Thyroid gland (tissue), 4 donors: ENCODE results near the gene FRMD4A. TPM values are rescaled to one million over a fixed set of nuclear protein-coding genes. Genes with fewer than 3 reads are reported as not detected.
"Not testable (repeated sequence)": the region's sequence is repeated elsewhere in the genome, so short reads cannot be mapped to it uniquely, and the experiment has no call there.

Experiments used
- DNase-seq, 2 donors: peaks; one replicate each; pipeline ENCODE4 v3.0.0-alpha.2; 2019
- H3K27ac ChIP-seq, 3 donors: fragments of 200-600 bp; sonication (generic); 1 replicate in 2 of 3; 2 replicates in 1 of 3; pipeline ENCODE4 v1.5.1; 2016 to 2019; ENCODE audit warnings: mild to moderate bottlenecking in 1 of 3, moderate library complexity in 1 of 3
- H3K27me3 ChIP-seq: fragments of 200-600 bp; sonication (generic); one replicate; pipeline ENCODE4 v1.5.1; 2019
- H3K36me3 ChIP-seq, 2 donors: fragments of 200-600 bp; sonication (generic); one replicate each; pipeline ENCODE4 v1.5.1; 2016 to 2019
- H3K4me1 ChIP-seq, 2 donors: fragments of 200-600 bp; sonication (generic); one replicate each; pipeline ENCODE4 v1.5.1; 2017 to 2019
- H3K4me3 ChIP-seq, 3 donors: fragments of 200-600 bp; sonication (generic); replicated peaks in 1 of 3; 1 replicate in 2 of 3; 2 replicates in 1 of 3; pipeline ENCODE4 v1.5.1; 2016; ENCODE audit warnings: mild to moderate bottlenecking in 1 of 3
- H3K9me3 ChIP-seq: fragments of 200-600 bp; sonication (generic); one replicate; pipeline ENCODE4 v1.5.1; 2017
- CTCF ChIP-seq, 6 experiments: fragments of 200-600 bp in 3 of 6; fragments of 450-650 bp in 3 of 6; sonication (generic) in 3 of 6; IDR thresholded peaks; one replicate each; pipeline ENCODE4 v1.5.1; 2016 to 2019; ENCODE audit warnings: antibody characterized with exemption in 6 of 6, mild to moderate bottlenecking in 2 of 6, inconsistent platforms in 1 of 6, moderate library complexity in 1 of 6
- POLR2A ChIP-seq, 2 donors: fragments of 450-650 bp; IDR thresholded peaks; one replicate each; pipeline ENCODE4 v1.6.1; 2017; ENCODE audit warnings: antibody characterized with exemption in 2 of 2, mild to moderate bottlenecking in 2 of 2, moderate library complexity in 1 of 2
- WGBS, 2 donors: methylation state at CpG; one replicate each; pipeline ENCODE4 v1.1.5; 2017; 5-methylcytosine and 5-hydroxymethylcytosine counted together
- intact Hi-C: fragments of 100-400 bp; cut with DNase I; formaldehyde crosslinking; loops from one replicate; pipeline ENCODE4 v1.15.1; 2023
- total RNA-seq, 4 donors: library from RNA; depleted of rRNA; stranded (reverse); fragments of >200 nt; gene quantifications; one replicate each; pipeline ENCODE4 v1.2.3, GENCODE V29; 2016

FRMD4A gene
- total RNA-seq, 4 donors from 2014 or later, result 10.6 to 18.6 (median 16.3) TPM

DNA sequence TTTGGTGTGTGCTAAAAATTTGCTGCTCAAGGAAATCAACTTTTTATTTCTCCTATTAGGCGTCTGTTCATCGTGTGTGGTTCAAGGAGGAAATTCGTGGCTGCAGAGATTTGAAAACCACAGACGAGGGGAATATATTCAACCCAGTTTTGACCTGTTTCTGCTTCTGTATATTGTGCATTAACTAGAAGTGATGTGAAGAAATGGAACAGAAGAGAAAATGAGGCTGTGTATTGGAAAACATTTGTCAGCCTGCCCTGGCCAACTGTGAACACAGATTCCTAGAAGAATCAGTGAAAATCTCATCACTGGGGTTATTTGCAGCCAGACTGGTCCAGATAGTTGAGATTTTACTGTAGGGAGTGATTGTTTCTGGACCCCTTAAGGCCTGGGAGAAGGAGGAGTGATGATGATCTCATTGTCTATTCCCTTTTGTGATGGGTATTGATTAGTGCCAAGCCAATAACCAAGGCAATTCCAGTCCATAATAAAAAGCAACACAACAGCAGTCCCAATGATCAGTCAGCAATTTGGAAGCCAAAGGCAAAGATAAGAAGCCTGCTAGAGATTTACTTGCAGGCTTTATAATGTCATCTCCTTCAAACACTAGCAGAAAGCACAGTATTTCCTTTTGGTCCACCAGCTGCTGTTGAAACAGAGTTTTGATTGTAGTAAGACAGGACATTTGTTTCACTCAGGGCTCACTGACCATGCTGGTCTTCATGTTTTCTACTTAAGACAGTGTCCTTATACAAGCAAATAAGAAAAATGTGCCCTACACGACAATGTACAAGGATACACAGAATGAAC, 404.5 kb downstream of the FRMD4A start:
- Histone ChIP-seq H3K27me3 (no peaks in the 10 kb centered on the region), H3K4me1 (no peaks in the 10 kb centered on the region), H3K36me3 (no peaks in the 10 kb centered on the region), H3K4me3 (no peak overlapping the region), H3K27ac (no peak overlapping the region), H3K9me3 (no peaks in the 10 kb centered on the region)
- TF ChIP-seq CTCF (IDR thresholded peaks at IDR 0.05), result no peak
- no peak for TF ChIP-seq POLR2A (IDR thresholded peaks at IDR 0.05)
- DNase-seq, result no peak
- 77 to 83% methylated on average over 5 of the region's 5 CpGs for WGBS, 2 donors
- intact Hi-C loops, result no loop called here

DNA sequence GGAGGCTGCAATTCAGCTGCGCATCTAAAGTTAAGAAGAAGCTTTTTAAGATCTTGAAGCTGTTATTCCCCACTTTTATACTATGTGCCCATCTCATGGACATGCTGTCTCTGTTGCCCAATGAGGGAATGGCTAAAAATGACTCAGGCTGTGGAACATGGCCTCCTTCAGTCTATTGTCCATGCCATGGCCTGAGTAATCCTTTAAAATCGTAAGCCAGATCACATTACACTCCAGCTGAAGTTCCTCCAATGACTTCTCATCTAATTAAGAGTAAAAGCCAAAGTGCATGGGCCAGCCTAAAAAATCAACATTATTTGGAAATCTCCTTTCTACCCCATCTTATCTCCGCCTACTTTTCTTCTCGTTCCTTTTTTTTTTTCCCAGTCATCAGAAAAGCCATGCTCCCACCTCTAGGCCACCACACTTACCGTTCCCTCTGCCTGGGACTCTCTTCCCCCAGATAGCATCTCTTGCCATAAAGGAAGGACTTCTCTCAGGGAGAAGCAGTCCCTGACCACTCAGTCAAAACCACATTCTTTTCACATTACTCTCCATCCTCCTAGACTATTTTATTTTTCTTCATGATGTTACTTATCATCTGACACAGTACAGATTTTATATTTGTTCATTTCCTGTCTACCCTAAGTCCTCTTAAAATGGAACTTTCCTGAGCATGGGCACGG, 406.5 kb downstream of the FRMD4A start:
- Histone ChIP-seq H3K27ac (no peak overlapping the region), H3K36me3 (no peaks in the 10 kb centered on the region), H3K4me1 (peaks cover 11 to 12% of the 10 kb centered on the region in 2 donors), H3K4me3 (no peak overlapping the region), H3K27me3 (no peaks in the 10 kb centered on the region), H3K9me3 (no peaks in the 10 kb centered on the region)
- TF ChIP-seq POLR2A (IDR thresholded peaks at IDR 0.05) (no peak), CTCF (IDR thresholded peaks at IDR 0.05) (no peak)
- no peak for DNase-seq
- WGBS, 2 donors, result 79 to 84% methylated on average over 6 of the region's 6 CpGs
- intact Hi-C loops, result no loop called here

- TF ChIP-seq CTCF (IDR thresholded peaks at IDR 0.05), result no peak
- TF ChIP-seq POLR2A (IDR thresholded peaks at IDR 0.05), result no peak
- DNase-seq, result no peak
- peaks cover 11 to 12% of the 10 kb centered on the region in 2 donors for H3K4me1 ChIP-seq
- 62 to 93% methylated on average over 1 of the region's 1 CpG for WGBS, 2 donors
- intact Hi-C loops, result no loop called here
- H3K27ac ChIP-seq, result no peak overlapping the region
- no peaks in the 10 kb centered on the region for H3K9me3 ChIP-seq
- no peak overlapping the region for H3K4me3 ChIP-seq
- no peaks in the 10 kb centered on the region for H3K36me3 ChIP-seq
- no peaks in the 10 kb centered on the region for H3K27me3 ChIP-seq
Observed at GRCh38 chr10:13922586-13922985, 408.1 kb downstream of the FRMD4A start.

DNA sequence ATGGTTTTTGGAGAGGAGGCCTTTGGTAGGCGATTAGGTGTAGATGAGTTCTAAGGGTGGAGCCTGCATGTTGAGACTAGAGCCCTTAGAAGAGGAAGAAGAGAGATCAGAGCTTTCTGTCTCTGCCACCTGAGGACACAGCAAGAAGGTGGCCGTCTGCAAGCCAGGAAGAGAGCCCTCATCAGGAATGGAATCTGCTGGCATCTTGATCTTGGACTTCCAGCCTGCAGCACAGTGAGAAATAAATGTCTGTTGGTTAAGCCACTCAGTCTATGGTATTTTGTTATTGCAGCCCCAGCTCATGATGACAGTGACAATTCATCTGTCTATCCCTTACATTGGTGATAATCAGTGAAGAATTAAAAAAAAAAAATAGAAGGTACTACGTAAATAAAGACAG, 408.8 kb downstream of the FRMD4A start:
- Histone ChIP-seq H3K4me3 (no peak overlapping the region), H3K27ac (no peak overlapping the region), H3K4me1 (peaks cover 11 to 12% of the 10 kb centered on the region in 2 donors), H3K36me3 (no peaks in the 10 kb centered on the region), H3K27me3 (no peaks in the 10 kb centered on the region), H3K9me3 (no peaks in the 10 kb centered on the region)
- DNase-seq, result no peak
- 65 to 74% methylated on average over 3 of the region's 3 CpGs for WGBS, 2 donors
- intact Hi-C loops, result no loop called here
- TF ChIP-seq POLR2A (IDR thresholded peaks at IDR 0.05) (no peak), CTCF (IDR thresholded peaks at IDR 0.05) (no peak)

DNA sequence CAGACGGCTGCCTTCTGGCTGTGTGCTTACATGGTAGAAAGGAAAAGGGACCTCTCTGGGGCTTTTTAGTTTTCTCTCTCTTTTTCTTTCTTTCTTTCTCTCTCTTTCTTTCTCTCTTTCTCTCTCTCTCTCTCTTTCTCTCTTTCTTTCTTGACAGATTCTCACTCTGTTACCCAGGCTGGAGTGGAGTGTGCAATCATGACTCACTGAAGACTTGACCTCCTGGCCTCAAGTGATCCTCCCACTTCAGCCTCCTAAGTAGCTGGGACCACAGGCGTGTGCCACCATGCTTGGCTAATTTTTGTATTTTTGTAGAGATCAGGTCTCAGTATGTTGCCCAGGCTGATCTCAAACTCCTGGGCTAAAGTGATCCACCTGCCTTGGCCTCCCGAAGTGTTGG, 409.6 kb downstream of the FRMD4A start:
- H3K36me3 ChIP-seq, H3K9me3 ChIP-seq, H3K27me3 ChIP-seq, intact Hi-C loops, H3K4me3 ChIP-seq, H3K27ac ChIP-seq, DNase-seq: not testable (repeated sequence)
- WGBS, 2 donors, result 65 to 74% methylated on average over 3 of the region's 3 CpGs
- peaks cover 11 to 12% of the 10 kb centered on the region in 2 donors for H3K4me1 ChIP-seq
